Effector memory CD8-positive, alpha-beta T cell (primary cell): ENCODE results near the gene HEPHL1.

Experiments used
- ATAC-seq: fragments of 150-1000 bp; cut with Tn5 transposase; replicated peaks from 2 replicates; pipeline ENCODE4 v1.10.0; 2021; ENCODE audit warnings: mild to moderate bottlenecking, moderate library complexity
- DNase-seq, 3 experiments: peaks; one replicate each; pipeline ENCODE4 v3.0.0; 2021
- H3K27ac Mint-ChIP-seq, 2 donors: one replicate each; pipeline ENCODE4 v1.8.0; 2022; ENCODE audit warnings: mild to moderate bottlenecking in 2 of 2, mixed read lengths in 2 of 2, moderate library complexity in 2 of 2
- H3K27me3 Mint-ChIP-seq, 2 donors: one replicate each; pipeline ENCODE4 v1.8.0; 2022; ENCODE audit warnings: mixed read lengths in 2 of 2
- H3K36me3 Mint-ChIP-seq: one replicate; pipeline ENCODE4 v1.8.0; 2022; ENCODE audit warnings: mild to moderate bottlenecking, moderate library complexity, mixed read lengths; ENCODE audit not compliant: insufficient read depth
- H3K4me1 Mint-ChIP-seq, 2 donors: one replicate each; pipeline ENCODE4 v1.8.0; 2022; ENCODE audit warnings: low read depth in 2 of 2, mixed read lengths in 2 of 2
- H3K4me3 Mint-ChIP-seq, 2 donors: one replicate each; pipeline ENCODE4 v1.8.0; 2022; ENCODE audit warnings: mild to moderate bottlenecking in 2 of 2, mixed read lengths in 2 of 2, moderate library complexity in 2 of 2
- H3K9me3 Mint-ChIP-seq, 2 donors: one replicate each; pipeline ENCODE4 v1.8.0; 2022; ENCODE audit warnings: mixed read lengths in 2 of 2

Gene HEPHL1

DNA sequence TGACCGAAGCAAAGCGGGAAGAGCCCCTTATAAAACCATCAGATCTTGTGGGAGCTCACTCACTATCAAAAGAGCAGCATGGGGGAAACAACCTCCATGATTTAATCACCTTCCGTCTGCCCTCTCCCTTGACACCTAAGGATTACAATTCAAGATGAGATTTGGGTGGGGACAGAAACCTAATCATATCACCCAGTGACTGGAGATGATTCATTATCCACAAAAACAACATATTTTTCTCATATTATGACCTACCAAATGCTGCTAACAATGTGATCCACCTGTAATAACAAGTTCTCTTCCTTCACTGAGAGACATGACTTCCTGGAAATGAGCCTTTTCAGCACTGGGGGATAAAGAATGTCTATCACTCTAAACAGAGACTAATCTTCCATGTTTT is 23.4 kb upstream of the HEPHL1 start:
- no peak for DNase-seq

DNA sequence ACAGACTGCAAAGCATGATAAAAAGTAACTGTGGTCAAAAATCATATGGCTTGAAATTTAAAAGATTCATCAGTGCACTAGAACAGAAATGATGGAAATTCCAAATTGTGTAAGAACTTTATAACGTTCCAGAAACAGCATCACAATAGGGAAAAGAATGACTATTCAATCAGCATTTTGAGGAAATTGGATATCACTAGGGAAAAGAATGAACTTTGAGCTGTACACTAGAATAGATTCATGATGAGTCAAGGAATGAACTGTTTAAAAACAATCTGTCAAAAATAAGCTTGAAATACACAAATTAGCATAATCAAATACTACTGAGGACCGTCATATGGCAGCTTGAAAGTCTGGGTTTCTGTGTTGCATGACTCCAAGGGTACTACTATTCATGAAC is 20.5 kb upstream of the HEPHL1 start:
- H3K36me3 Mint-ChIP-seq: no peaks in the 10 kb centered on the region
- H3K9me3 Mint-ChIP-seq: peaks cover 7 to 8% of the 10 kb centered on the region in 2 donors
- ATAC-seq: no peak
- H3K27me3 Mint-ChIP-seq: no peaks in the 10 kb centered on the region
- no peak overlapping the region for H3K4me3 Mint-ChIP-seq
- H3K27ac Mint-ChIP-seq: no peak overlapping the region
- H3K4me1 Mint-ChIP-seq: no peaks in the 10 kb centered on the region
- DNase-seq: no peak

More for the DNA sequence above, 23.4 kb upstream of the HEPHL1 start:
- H3K9me3 Mint-ChIP-seq: peaks cover 10 to 15% of the 10 kb centered on the region in 2 donors
- no peaks in the 10 kb centered on the region for H3K36me3 Mint-ChIP-seq
- no peak overlapping the region for H3K4me3 Mint-ChIP-seq
- no peak overlapping the region for H3K27ac Mint-ChIP-seq
- ATAC-seq: no peak
- H3K4me1 Mint-ChIP-seq: no peaks in the 10 kb centered on the region
- H3K27me3 Mint-ChIP-seq: no peaks in the 10 kb centered on the region

DNA sequence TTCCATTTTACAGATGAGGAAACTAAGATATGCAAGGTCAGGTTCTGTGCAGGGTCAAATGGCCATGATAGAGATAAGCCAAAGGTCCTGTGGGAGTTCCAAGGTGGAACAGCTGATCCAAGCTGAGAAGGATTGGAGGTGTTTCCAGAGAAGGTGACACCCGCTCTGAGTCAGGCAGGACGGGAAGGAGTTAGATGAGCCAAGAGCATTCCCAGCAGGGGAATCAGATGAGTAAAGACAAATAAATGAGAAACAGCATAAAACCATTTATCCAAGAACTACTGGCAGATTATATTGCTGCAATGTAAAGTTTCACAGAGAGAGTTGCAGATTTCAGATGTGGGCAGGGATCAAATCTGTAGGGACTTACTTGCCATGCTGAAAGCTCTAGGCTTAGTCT is 18.9 kb upstream of the HEPHL1 start:
- H3K9me3 Mint-ChIP-seq: peaks cover 7 to 8% of the 10 kb centered on the region in 2 donors
- no peak overlapping the region for H3K27ac Mint-ChIP-seq
- H3K36me3 Mint-ChIP-seq: no peaks in the 10 kb centered on the region
- DNase-seq (no peak), ATAC-seq (no peak)
- H3K27me3 Mint-ChIP-seq: no peaks in the 10 kb centered on the region
- H3K4me3 Mint-ChIP-seq: no peak overlapping the region
- no peaks in the 10 kb centered on the region for H3K4me1 Mint-ChIP-seq

DNA sequence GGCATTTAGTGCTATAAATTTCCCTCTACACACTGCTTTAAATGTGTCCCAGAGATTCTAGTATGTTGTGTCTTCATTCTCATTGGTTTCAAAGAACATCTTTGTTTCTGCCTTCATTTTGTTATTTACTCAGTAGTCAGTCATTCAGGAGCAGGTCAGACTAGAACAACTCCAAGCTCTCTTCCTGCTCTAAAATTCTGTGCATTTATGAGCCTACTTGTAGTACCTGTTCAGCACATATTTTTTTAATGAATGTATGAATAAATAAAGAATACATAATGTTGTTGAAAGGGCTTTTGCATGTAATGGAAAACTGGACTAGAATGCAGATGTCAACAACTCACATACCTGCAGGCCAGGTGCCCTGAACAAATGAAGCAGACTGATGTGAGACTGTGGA is 13.7 kb upstream of the HEPHL1 start:
- Mint-ChIP-seq H3K4me3 (no peak overlapping the region), H3K27ac (no peak overlapping the region), H3K9me3 (peaks cover 0 to 3% of the 10 kb centered on the region in 2 donors), H3K4me1 (no peaks in the 10 kb centered on the region), H3K36me3 (no peaks in the 10 kb centered on the region), H3K27me3 (peaks cover 15 to 36% of the 10 kb centered on the region in 2 donors)
- ATAC-seq: no peak
- DNase-seq: no peak

DNA sequence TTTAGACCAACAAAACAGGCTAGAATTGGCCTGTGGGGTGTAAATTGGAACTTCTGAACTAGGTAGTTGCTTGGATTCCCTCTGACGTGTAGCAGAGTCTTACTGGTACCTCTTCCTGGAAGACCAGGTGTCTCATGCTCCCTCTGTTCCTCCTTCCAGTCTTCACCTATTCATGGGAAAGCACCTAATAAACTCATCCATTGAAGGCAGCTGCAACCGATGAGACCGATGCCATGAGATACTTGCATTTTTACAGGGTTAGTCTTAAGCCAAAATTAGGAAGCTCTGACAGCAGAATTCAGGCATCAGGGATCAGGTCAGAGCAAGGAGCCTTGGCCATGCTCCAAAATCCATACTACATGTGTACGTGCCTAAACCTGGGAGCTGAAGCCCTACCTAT is 13.2 kb upstream of the HEPHL1 start:
- Mint-ChIP-seq H3K27ac (no peak overlapping the region), H3K36me3 (no peaks in the 10 kb centered on the region), H3K4me3 (no peak overlapping the region), H3K4me1 (no peaks in the 10 kb centered on the region), H3K9me3 (peaks cover 0 to 5% of the 10 kb centered on the region in 2 donors), H3K27me3 (peaks cover 18 to 36% of the 10 kb centered on the region in 2 donors)
- ATAC-seq: no peak
- no peak for DNase-seq

- ATAC-seq: no peak
- no peak overlapping the region for H3K4me3 Mint-ChIP-seq
- no peak overlapping the region for H3K27ac Mint-ChIP-seq
- H3K36me3 Mint-ChIP-seq: no peaks in the 10 kb centered on the region
- H3K27me3 Mint-ChIP-seq: peaks cover 18 to 36% of the 10 kb centered on the region in 2 donors
- no peak for DNase-seq
- H3K9me3 Mint-ChIP-seq: peaks cover 0 to 6% of the 10 kb centered on the region in 2 donors
- H3K4me1 Mint-ChIP-seq: no peaks in the 10 kb centered on the region
These were observed 11.0 kb upstream of the HEPHL1 start for GRCh38 chr11:94010136-94010535.

- ATAC-seq: no peak
- H3K9me3 Mint-ChIP-seq: peaks cover 0 to 6% of the 10 kb centered on the region in 2 donors
- no peak overlapping the region for H3K4me3 Mint-ChIP-seq
- H3K4me1 Mint-ChIP-seq: no peaks in the 10 kb centered on the region
- H3K36me3 Mint-ChIP-seq: no peaks in the 10 kb centered on the region
- peaks cover 18 to 36% of the 10 kb centered on the region in 2 donors for H3K27me3 Mint-ChIP-seq
- DNase-seq: no peak
- H3K27ac Mint-ChIP-seq: no peak overlapping the region
These were observed 9.7 kb upstream of the HEPHL1 start for GRCh38 chr11:94011478-94011877.

DNA sequence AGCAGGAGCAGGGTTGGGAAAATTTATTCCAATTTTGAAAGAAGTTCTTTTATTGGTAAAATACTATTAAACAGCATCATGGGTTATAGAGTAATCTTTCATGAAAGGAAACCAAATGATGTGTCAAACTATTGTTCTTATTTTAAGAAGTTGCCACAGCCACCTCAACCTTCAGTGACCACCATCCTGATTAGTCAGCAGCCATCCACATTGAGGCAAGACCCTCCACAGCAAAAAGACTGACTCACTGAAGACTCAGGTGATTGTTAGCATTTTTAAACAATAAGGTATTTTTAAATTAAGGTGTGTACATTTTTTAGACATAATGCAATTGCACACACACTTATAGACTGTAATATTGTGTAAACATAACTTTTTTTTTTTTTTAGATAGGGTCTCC is 3.7 kb upstream of the HEPHL1 start:
- H3K27me3 Mint-ChIP-seq: peaks cover 0 to 2% of the 10 kb centered on the region in 2 donors
- no peak for DNase-seq
- H3K4me1 Mint-ChIP-seq: no peaks in the 10 kb centered on the region
- no peak for ATAC-seq
- peaks cover 0 to 3% of the 10 kb centered on the region in 2 donors for H3K9me3 Mint-ChIP-seq
- H3K27ac Mint-ChIP-seq: no peak overlapping the region
- H3K4me3 Mint-ChIP-seq: no peak overlapping the region
- H3K36me3 Mint-ChIP-seq: no peaks in the 10 kb centered on the region

- Mint-ChIP-seq H3K4me3 (no peak overlapping the region), H3K9me3 (no peaks in the 10 kb centered on the region), H3K4me1 (no peaks in the 10 kb centered on the region), H3K27ac (no peak overlapping the region), H3K36me3 (no peaks in the 10 kb centered on the region), H3K27me3 (no peaks in the 10 kb centered on the region)
- no peak for ATAC-seq
- DNase-seq: no peak
These were observed 2.4 kb upstream of the HEPHL1 start for GRCh38 chr11:94018721-94019120.

DNA sequence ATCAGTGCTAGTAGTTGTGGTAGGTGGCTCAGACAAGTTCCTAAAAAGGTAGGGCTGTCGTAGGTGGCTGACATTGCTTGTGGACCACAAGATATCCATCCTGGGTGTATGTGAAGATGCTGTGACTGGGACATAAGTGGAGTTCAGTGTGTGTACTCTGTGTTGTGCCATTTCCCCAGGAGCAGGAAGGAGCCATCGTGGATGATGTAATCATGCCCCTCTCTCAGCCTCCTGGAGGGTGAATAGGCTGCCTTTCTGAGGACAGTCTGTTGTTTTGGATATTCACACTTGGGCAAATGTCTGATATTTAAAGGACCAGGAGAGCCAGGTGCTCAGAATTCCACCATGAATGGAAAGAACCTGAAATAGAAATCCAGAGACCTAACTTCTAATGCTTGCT is 2.7 kb downstream of the HEPHL1 start:
- H3K27ac Mint-ChIP-seq: no peak overlapping the region
- H3K36me3 Mint-ChIP-seq: no peaks in the 10 kb centered on the region
- peaks cover 0 to 18% of the 10 kb centered on the region in 2 donors for H3K27me3 Mint-ChIP-seq
- no peaks in the 10 kb centered on the region for H3K4me1 Mint-ChIP-seq
- ATAC-seq (no peak), DNase-seq (no peak)
- no peak overlapping the region for H3K4me3 Mint-ChIP-seq
- H3K9me3 Mint-ChIP-seq: peaks cover 8% of the 10 kb centered on the region in 2 donors

GRCh38 chr11:94024547-94024946 is 3.4 kb downstream of the HEPHL1 start:
- no peak for ATAC-seq
- DNase-seq: no peak
- Mint-ChIP-seq H3K4me1 (no peaks in the 10 kb centered on the region), H3K9me3 (peaks cover 8% of the 10 kb centered on the region in 2 donors), H3K27me3 (peaks cover 0 to 18% of the 10 kb centered on the region in 2 donors), H3K36me3 (no peaks in the 10 kb centered on the region), H3K27ac (no peak overlapping the region), H3K4me3 (no peak overlapping the region)

GRCh38 chr11:94025690-94026394 is 4.7 kb downstream of the HEPHL1 start:
- Mint-ChIP-seq H3K27ac (no peak overlapping the region), H3K4me1 (no peaks in the 10 kb centered on the region), H3K4me3 (no peak overlapping the region), H3K36me3 (no peaks in the 10 kb centered on the region), H3K9me3 (peaks cover 8% of the 10 kb centered on the region in 2 donors), H3K27me3 (peaks cover 0 to 18% of the 10 kb centered on the region in 2 donors)
- ATAC-seq (no peak), DNase-seq (no peak)

DNA sequence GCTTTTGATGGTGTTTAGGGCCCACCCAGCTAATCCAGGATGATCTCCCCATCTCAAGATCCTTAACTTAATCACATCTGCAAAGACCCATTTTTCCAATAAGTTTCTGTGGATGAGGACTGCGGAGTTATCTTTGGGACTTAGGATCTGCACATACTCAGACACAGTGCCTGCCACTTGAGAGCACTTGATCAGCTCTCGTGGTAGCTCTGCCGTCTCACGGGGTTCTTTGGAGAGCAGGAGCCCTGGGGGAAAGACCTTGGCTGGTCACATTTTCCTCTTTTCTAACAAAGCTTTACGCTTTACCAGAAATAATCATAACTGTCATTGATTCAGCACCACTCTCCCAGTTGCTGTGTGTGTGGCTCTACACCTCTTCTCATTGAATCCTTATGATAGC is 6.1 kb downstream of the HEPHL1 start:
- Mint-ChIP-seq H3K27ac (no peak overlapping the region), H3K9me3 (peaks cover 8% of the 10 kb centered on the region in 2 donors), H3K4me1 (no peaks in the 10 kb centered on the region), H3K36me3 (no peaks in the 10 kb centered on the region), H3K4me3 (no peak overlapping the region), H3K27me3 (peaks cover 7 to 18% of the 10 kb centered on the region in 2 donors)
- DNase-seq (no peak), ATAC-seq (no peak)

- H3K4me3 Mint-ChIP-seq: no peak overlapping the region
- ATAC-seq (no peak), DNase-seq (no peak)
- peaks cover 8% of the 10 kb centered on the region in 2 donors for H3K9me3 Mint-ChIP-seq
- H3K27ac Mint-ChIP-seq: no peak overlapping the region
- H3K4me1 Mint-ChIP-seq: no peaks in the 10 kb centered on the region
- no peaks in the 10 kb centered on the region for H3K36me3 Mint-ChIP-seq
- H3K27me3 Mint-ChIP-seq: peaks cover 8 to 21% of the 10 kb centered on the region in 2 donors
These were observed 7.3 kb downstream of the HEPHL1 start for GRCh38 chr11:94028436-94028835.
